ENCODE data around the gene MEIOSIN. TPM values are rescaled to one million over a fixed set of nuclear protein-coding genes. Genes with fewer than 3 reads are reported as not detected.

Gene MEIOSIN
- total RNA-seq, 2 donors from 2014 or later = 0.78 to 0.90 TPM

- Histone ChIP-seq H3K36me3 (peaks cover 43% of the 10 kb centered on the region), H3K4me1 (peaks cover 0 to 82% of the 10 kb centered on the region in 2 donors), H3K27ac (peak within 1 kb of the TSS; percentile 93 to 95), H3K27me3 (no peaks in the 10 kb centered on the region), H3K9me3 (no peaks in the 10 kb centered on the region), H3K4me3 (peak within 1 kb of the TSS; percentile 62 to 71)
- no peak for DNase-seq (ENCODE audit: low spot score)
- TF ChIP-seq CTCF (IDR thresholded peaks at IDR 0.05) = no peak
These were observed 49.0 kb downstream of the MEIOSIN start, which contains the start of gene DMPK for GRCh38 chr19:45782162-45782691. Gene DMPK (minus strand): TSS chr19:45782490. CDS start chr19:45782352, 138 bp downstream.

GRCh38 chr19:45782820-45783785, 49.9 kb downstream of the MEIOSIN start:
- no peaks in the 10 kb centered on the region for H3K27me3 ChIP-seq
- no peaks in the 10 kb centered on the region for H3K9me3 ChIP-seq
- DNase-seq (ENCODE audit: low spot score) = peak; percentile 80
- H3K36me3 ChIP-seq = peaks cover 37% of the 10 kb centered on the region
- peak overlapping the region; percentile 93 to 95 for H3K27ac ChIP-seq
- TF ChIP-seq CTCF (IDR thresholded peaks at IDR 0.05) = no peak
- H3K4me3 ChIP-seq = peak overlapping the region; percentile 62 to 71
- peaks cover 0 to 86% of the 10 kb centered on the region in 2 donors for H3K4me1 ChIP-seq

DNA sequence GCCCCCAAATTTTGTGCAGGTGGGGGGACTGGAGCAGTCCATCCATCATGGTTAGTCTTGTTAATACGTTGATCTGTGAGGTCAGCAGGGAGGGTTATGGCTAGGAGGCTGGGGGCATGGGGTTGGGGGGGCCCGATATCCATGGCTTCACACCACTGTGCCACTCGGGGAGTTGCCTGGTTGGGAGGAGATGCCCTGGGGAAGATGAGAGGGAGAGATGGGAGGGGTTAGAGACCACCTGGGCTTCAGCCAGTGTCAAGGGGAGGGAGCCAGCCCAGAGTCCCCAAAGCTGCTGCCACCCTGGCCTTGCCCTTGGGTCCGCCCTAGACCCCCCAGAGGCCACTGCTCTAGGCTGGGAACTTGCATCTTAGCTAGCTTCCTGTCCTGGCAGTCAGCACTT, 50.9 kb downstream of the MEIOSIN start:
- Histone ChIP-seq H3K4me3 (no peak overlapping the region), H3K36me3 (peaks cover 34% of the 10 kb centered on the region), H3K4me1 (peaks cover 0 to 90% of the 10 kb centered on the region in 2 donors), H3K27me3 (no peaks in the 10 kb centered on the region), H3K27ac (peak overlapping the region; percentile 93 to 95), H3K9me3 (no peaks in the 10 kb centered on the region)
- TF ChIP-seq CTCF (IDR thresholded peaks at IDR 0.05) = no peak
- no peak for DNase-seq (ENCODE audit: low spot score)

DNA sequence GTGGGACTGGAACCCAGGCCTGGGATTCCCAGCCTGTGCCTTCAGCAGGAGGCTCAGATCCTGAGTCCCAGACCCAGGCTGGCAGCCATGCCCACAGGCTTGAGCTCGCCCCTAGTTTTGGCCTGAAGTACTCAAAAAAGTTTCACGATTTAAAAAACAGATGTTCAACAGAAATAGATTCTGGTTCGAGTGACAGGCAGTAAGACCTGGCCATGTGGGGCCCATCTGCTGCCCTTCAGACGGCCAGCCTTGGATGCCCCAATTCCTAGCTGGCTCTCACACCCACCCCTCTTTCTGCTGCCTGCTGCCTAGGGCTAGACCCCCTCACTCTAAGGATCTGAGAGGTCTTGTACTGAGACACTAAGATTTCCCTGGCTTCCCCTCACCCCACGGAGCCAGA, 51.9 kb downstream of the MEIOSIN start:
- Histone ChIP-seq H3K27ac (peak overlapping the region; percentile 93 to 95), H3K27me3 (no peaks in the 10 kb centered on the region), H3K4me1 (peaks cover 0 to 83% of the 10 kb centered on the region in 2 donors), H3K9me3 (no peaks in the 10 kb centered on the region), H3K36me3 (peaks cover 43% of the 10 kb centered on the region), H3K4me3 (no peak overlapping the region)
- TF ChIP-seq CTCF (IDR thresholded peaks at IDR 0.05) = no peak
- DNase-seq (ENCODE audit: low spot score) = no peak

DNA sequence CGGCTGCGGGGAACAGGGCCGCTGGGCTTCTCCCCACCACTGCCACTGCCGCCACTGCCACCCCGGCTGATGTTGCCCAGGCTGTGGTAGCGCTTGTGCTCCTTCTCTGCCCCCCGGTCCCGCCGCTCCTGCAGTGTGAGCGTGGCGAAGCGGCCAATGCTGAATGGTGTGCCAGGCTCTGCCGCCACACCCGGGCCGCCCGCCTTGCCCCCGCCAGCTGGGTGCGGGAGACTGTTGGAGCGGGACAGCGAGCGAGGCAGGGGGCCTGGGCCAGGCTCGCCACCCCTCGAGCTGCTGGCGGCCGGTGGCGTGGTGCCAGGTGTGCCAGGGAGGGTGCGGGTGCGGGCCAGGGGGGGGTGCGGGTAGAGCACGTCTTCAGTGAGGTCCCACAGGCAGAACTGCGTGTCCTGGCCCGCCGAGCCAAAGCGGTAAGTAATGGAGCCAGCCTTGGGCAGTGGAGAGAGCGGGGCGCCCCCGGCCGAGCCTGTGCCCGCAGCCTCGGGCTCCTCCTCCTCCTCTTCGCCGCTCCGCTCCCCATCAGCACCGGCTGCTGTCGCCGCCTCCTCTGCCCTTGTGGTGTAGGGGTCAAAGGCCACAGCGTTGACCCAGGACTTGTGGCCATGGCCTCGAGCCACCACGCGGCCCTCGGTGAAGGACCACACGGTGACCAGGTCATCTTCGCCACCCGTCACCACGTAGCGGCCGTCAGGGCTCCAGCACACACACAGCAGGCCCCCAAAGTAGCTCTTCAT, 52.7 kb downstream of the MEIOSIN start:
- no peaks in the 10 kb centered on the region for H3K27me3 ChIP-seq
- peaks cover 0 to 75% of the 10 kb centered on the region in 2 donors for H3K4me1 ChIP-seq
- peaks cover 45% of the 10 kb centered on the region for H3K36me3 ChIP-seq
- TF ChIP-seq CTCF (IDR thresholded peaks at IDR 0.05) = no peak
- H3K9me3 ChIP-seq = no peaks in the 10 kb centered on the region
- H3K4me3 ChIP-seq = no peak overlapping the region
- peak overlapping the region; percentile 93 to 95 for H3K27ac ChIP-seq
- no peak for DNase-seq (ENCODE audit: low spot score)
